Stimulated activated CD8-positive, alpha-beta memory T cell treated with anti-CD3 and anti-CD28 coated beads, Interleukin-12 subunit alpha, Interleukin-12 subunit beta, amount 100 ng/mL, for 1 hour (primary cell): Measurements from ENCODE around the gene NEUROD1.

Experiments
- DNase-seq: peaks from one replicate; pipeline ENCODE4 v3.0.0-alpha.2; 2020; ENCODE audit warnings: low read depth

NEUROD1 gene

GRCh38 chr2:181642086-181642485, 38.2 kb downstream of the NEUROD1 start:
- no peak for DNase-seq

- DNase-seq, result no peak
These were observed 40.6 kb downstream of the NEUROD1 start for GRCh38 chr2:181639686-181640085.

GRCh38 chr2:181632733-181633401, 47.5 kb downstream of the NEUROD1 start:
- DNase-seq, result no peak

- DNase-seq, result no peak
These were observed 51.4 kb downstream of the NEUROD1 start for GRCh38 chr2:181628590-181629585.

- DNase-seq, result no peak
These were observed 52.8 kb downstream of the NEUROD1 start for GRCh38 chr2:181627545-181627944.

- DNase-seq, result no peak
These were observed 53.6 kb downstream of the NEUROD1 start for GRCh38 chr2:181626671-181627070.
